GM21360 (cell line): ENCODE measurements around the gene PAX2.

ENCODE experiments used
- ATAC-seq: cut with Tn5 transposase; IDR thresholded peaks from one replicate; pipeline ENCODE4 v1.9.1; 2021; ENCODE audit warnings: mild to moderate bottlenecking, moderate library complexity; ENCODE audit not compliant: unreplicated experiment

The PAX2 gene

GRCh38 chr10:100835810-100836209 lies 90.4 kb downstream of the PAX2 start:
- no peak for ATAC-seq

GRCh38 chr10:100836891-100837290 lies 91.5 kb downstream of the PAX2 start:
- ATAC-seq, result no peak

- ATAC-seq, result no peak
Observed at GRCh38 chr10:100837300-100837699, 91.9 kb downstream of the PAX2 start.

- ATAC-seq, result no peak
Observed at GRCh38 chr10:100838986-100839385, 93.6 kb downstream of the PAX2 start.

GRCh38 chr10:100841528-100841927 lies 96.1 kb downstream of the PAX2 start:
- no peak for ATAC-seq

- ATAC-seq, result no peak
Observed at GRCh38 chr10:100847440-100847839, 102.1 kb downstream of the PAX2 start.

- ATAC-seq, result no peak
Observed at GRCh38 chr10:100848770-100849169, 103.4 kb downstream of the PAX2 start.

GRCh38 chr10:100858261-100858660 lies 112.9 kb downstream of the PAX2 start:
- ATAC-seq, result no peak

GRCh38 chr10:100858747-100859483 lies 113.5 kb downstream of the PAX2 start:
- no peak for ATAC-seq

GRCh38 chr10:100859484-100859763 lies 114.0 kb downstream of the PAX2 start:
- ATAC-seq, result no peak

- no peak for ATAC-seq
Observed at GRCh38 chr10:100863433-100863832, 118.1 kb downstream of the PAX2 start.

- ATAC-seq, result no peak
Observed at GRCh38 chr10:100864036-100864885, 118.9 kb downstream of the PAX2 start.

- ATAC-seq, result no peak
Observed at GRCh38 chr10:100864978-100865377, 119.6 kb downstream of the PAX2 start.

- no peak for ATAC-seq
Observed at GRCh38 chr10:100866010-100866409, 120.6 kb downstream of the PAX2 start.

- no peak for ATAC-seq
Observed at GRCh38 chr10:100866575-100867098, 121.3 kb downstream of the PAX2 start.

- no peak for ATAC-seq
Observed at GRCh38 chr10:100867261-100867963, 122.0 kb downstream of the PAX2 start.

- ATAC-seq, result no peak
Observed at GRCh38 chr10:100868382-100868781, 123.0 kb downstream of the PAX2 start.

GRCh38 chr10:100869399-100869798 lies 124.0 kb downstream of the PAX2 start:
- no peak for ATAC-seq

- ATAC-seq, result no peak
Observed at GRCh38 chr10:100872034-100872791, 126.8 kb downstream of the PAX2 start.

- no peak for ATAC-seq
Observed at GRCh38 chr10:100873146-100873826, 127.9 kb downstream of the PAX2 start.
